ACHN (cell line): ENCODE results near the gene ALLC.
"Not testable (repeated sequence)": the region's sequence is repeated elsewhere in the genome, so short reads cannot be mapped to it uniquely, and the experiment has no call there.

Experiments
- DNase-seq: peaks from one replicate; pipeline ENCODE4 v3.0.0-alpha.2; 2015
- in situ Hi-C: cut with HindIII; loops from 2 replicates; pipeline ENCODE4 v1.10.0; 2017; ENCODE audit warnings: low sequenced_read_pairs, low pct_ligation_motif_present, low pct_unique_long_range_greater_than_20kb

Gene ALLC

GRCh38 chr2:3624059-3624794, 33.8 kb upstream of the ALLC start:
- in situ Hi-C loops = no loop called here
- no peak for DNase-seq

GRCh38 chr2:3625186-3625585, 32.8 kb upstream of the ALLC start:
- in situ Hi-C loops = no loop called here
- DNase-seq = no peak

DNA sequence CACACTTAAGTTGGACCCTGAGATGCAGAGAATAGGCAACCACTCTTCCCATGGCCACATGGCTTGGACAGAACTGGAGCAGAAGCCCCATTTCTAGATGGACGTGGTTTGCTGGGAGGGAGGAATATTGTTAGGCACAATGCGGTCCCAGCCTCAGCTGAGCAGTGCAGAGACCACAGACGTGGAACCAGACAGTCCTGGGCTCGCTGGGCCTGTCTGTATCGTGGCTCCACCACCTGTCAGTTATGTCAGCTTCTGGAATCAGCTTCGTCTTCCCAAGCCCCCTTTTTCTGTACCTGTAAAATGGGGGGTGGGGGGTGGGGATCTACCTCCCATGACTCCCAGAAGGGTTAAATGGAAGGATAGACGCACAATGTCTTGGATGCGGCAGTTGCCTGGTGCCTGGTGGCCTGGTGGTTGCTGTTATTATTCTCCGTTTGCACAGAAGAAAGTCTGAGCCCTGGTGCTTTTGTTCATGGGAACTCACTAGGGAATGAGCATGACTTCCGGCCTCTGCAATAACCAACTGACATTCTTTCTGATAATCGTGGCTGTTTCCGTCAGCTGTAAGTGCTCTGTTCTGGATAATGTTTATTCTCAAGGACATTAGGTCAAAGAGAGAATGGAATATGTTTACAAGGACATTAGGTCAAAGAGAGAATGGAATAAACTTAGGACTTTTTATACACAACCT, 31.7 kb upstream of the ALLC start:
- DNase-seq = no peak
- in situ Hi-C loops = no loop called here

GRCh38 chr2:3626812-3627499, 31.0 kb upstream of the ALLC start:
- in situ Hi-C loops = no loop called here
- DNase-seq = no peak

DNA sequence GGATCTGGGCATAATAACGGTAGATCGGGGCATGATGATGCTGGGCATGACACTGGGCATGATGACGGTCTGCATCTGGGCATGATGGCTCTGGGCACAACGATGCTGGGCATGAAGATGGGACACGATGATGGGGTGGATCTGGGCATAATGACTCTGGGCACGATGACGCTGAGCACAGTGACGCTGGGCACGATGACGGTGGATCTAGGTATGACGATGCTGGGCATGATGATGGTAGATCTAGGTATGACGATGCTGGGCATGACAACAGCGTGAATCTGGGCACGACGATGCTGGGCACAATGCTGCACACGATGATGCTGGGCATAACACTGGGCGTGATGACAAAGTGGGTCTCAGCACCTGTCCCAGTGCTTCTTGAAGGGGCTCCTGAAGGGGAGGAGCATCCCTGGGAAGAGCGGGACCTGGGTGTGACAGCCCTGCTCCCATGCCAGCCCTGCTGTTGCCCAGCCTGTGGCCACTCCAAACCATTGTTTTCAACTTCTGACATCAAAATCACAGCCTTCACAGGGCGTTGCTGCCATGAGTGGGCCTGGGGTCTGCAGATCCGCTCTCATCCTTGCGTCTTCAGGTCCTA, 30.4 kb upstream of the ALLC start:
- DNase-seq = no peak
- in situ Hi-C loops = no loop called here

- in situ Hi-C loops = no loop called here
- no peak for DNase-seq
Measured at GRCh38 chr2:3628241-3628679, 29.7 kb upstream of the ALLC start.

GRCh38 chr2:3628800-3629199, 29.2 kb upstream of the ALLC start:
- peak; percentile 30 for DNase-seq
- in situ Hi-C loops = no loop called here

DNA sequence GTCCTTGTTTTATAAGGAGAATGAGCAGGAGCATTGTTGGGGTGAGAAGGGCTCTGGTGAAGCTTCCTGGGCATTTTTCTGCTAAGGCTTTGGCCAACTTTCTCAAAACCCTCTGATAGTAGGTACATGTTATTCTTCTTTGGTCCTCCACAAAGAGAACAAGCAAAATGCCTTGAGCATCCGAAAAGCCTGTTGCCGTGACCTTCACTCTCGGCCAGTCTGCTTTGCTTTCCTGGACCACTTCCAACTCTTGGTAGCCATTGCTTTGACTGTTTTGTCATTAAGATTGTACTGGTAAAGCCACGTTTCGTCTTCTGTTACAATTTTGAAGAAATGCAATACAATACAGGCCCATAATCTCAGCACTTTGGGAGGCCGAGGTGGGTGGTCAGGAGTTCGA, 27.4 kb upstream of the ALLC start:
- DNase-seq = no peak
- in situ Hi-C loops = no loop called here

DNA sequence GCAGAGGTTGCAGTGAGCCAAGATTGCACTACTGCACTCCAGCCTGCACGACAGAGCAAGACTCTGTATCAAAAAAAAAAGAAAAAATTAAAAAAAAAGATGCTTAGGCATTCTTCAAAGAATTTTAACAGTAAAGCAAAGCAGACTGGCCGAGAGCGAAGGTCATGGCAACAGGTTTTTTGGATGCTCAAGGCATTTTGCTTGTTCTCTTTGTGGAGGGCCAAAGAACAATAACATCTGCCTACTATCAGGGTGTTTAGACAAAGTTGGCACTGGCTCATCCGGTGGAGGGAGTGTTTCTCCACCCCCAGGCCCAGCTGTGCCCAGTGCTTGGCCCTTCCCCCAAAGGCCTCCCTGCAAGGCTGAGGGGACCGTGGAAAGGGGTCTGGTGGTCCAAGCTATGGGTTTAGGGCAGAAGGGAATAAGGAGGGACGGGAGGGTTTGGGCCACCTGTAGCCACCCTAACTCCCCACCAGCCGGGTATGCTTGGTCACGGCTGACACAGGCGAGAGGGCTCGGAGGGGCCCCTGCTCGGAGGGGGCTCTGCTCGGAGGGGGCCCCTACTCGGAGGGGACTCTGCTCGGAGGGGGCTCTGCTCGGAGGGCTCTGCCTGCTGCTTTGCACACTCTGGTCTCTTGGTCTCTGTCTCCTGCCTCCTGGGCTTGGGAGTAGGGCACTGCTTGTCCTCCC, 26.7 kb upstream of the ALLC start:
- in situ Hi-C loops = no loop called here

GRCh38 chr2:3631851-3632659, 25.9 kb upstream of the ALLC start:
- no peak for DNase-seq
- in situ Hi-C loops = no loop called here

More for the DNA sequence above, 26.7 kb upstream of the ALLC start:
- no peak for DNase-seq

- in situ Hi-C loops = no loop called here
- DNase-seq = no peak
Measured at GRCh38 chr2:3633089-3633981, 24.7 kb upstream of the ALLC start.

GRCh38 chr2:3633982-3634595, 23.9 kb upstream of the ALLC start:
- in situ Hi-C loops = no loop called here
- no peak for DNase-seq

GRCh38 chr2:3634596-3635121, 23.3 kb upstream of the ALLC start:
- in situ Hi-C loops = no loop called here

GRCh38 chr2:3635171-3635974, 22.6 kb upstream of the ALLC start:
- DNase-seq = no peak
- in situ Hi-C loops = no loop called here

More at GRCh38 chr2:3634596-3635121, 23.3 kb upstream of the ALLC start:
- no peak for DNase-seq

DNA sequence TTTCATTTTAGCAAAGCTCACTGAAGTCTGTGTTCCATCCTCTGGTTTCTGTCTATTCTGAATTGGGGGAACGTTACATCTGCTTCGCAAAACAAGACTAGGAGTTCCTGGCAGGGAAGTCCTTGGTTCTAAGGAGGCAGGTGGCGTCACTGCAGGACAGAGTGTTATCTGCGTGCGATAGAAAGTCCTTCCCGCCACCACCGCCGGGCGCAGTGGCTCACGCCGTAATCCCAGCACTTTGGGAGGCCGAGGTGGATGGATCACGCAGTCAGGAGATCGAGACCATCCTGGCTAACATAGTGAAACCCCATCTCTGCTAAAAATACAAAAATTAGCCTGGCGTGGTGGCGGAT, 22.0 kb upstream of the ALLC start:
- in situ Hi-C loops, DNase-seq: not testable (repeated sequence)
